ENCODE data around the gene TBCA. TPM values are rescaled to one million over a fixed set of nuclear protein-coding genes. Genes with fewer than 3 reads are reported as not detected.

TBCA gene
- total and polyA plus RNA-seq, 2 experiments from 2014 or later = 117 to 814 TPM

- H3K36me3 ChIP-seq (ENCODE audit: insufficient read depth) = peaks cover 9% of the 10 kb centered on the region
- no peak overlapping the region for H3K4me3 ChIP-seq
- no peak overlapping the region for H3K4me2 ChIP-seq
- H4K20me1 ChIP-seq (replicated peaks; ENCODE audit: insufficient read depth) = peaks cover 25% of the 10 kb centered on the region; the same call in 1 of the 2 replicates
- peaks cover 2% of the 10 kb centered on the region for H3K27me3 Mint-ChIP-seq (ENCODE audit: insufficient read depth, low read depth, poor library complexity)
- no peaks in the 10 kb centered on the region for H3F3A ChIP-seq (replicated peaks; ENCODE audit: low read depth)
- TF ChIP-seq JUNB (IDR thresholded peaks at IDR 0.05; ENCODE audit: unreplicated experiment) = no peak
- TF ChIP-seq STAT1 (IDR thresholded peaks at IDR 0.05; ENCODE audit: unreplicated experiment) = no peak
- no peak for TF ChIP-seq POLR2AphosphoS5 (IDR thresholded peaks at IDR 0.05; ENCODE audit: low read depth)
- no peak for TF ChIP-seq NANOG (IDR thresholded peaks at IDR 0.05; ENCODE audit: borderline replicate concordance)
- no peak for TF ChIP-seq ZNF331 (CRISPR knock-in tag; IDR thresholded peaks at IDR 0.05; ENCODE audit: low read depth)
- no peak for TF ChIP-seq CREB1 (CRISPR knock-in tag; IDR thresholded peaks at IDR 0.05; ENCODE audit: low read depth)
- no peak for TF ChIP-seq ZNF462 (CRISPR knock-in tag; IDR thresholded peaks at IDR 0.05)
- no peak for TF ChIP-seq CTCF (conservative IDR thresholded peaks at IDR 0.05; ENCODE audit: low read depth in 2 of 2)
- no peak overlapping the region for H3K4me3 Mint-ChIP-seq
- DNase-seq (ENCODE audit: low spot score) = no peak
- H3K79me2 ChIP-seq (replicated peaks; ENCODE audit: insufficient read depth) = peaks cover 42% of the 10 kb centered on the region
- no peaks in the 10 kb centered on the region for H3K9me3 Mint-ChIP-seq
- H3K27ac Mint-ChIP-seq = no peak overlapping the region
- H3K27me3 ChIP-seq (ENCODE audit: insufficient read depth) = no peaks in the 10 kb centered on the region
- H3K36me3 Mint-ChIP-seq (ENCODE audit: low read depth) = peaks cover 19% of the 10 kb centered on the region
- H3K9me2 ChIP-seq (ENCODE audit: insufficient read depth) = no peaks in the 10 kb centered on the region
- no peak overlapping the region for H3K27ac ChIP-seq (ENCODE audit: low read depth)
- H2AFZ ChIP-seq = no peak overlapping the region
- no peak; the same call in 2 of the 3 replicates for ATAC-seq
- H3K4me1 ChIP-seq (ENCODE audit: insufficient read depth) = no peaks in the 10 kb centered on the region
- peaks cover 5% of the 10 kb centered on the region; the same call in 2 of the 3 replicates for H3K4me1 Mint-ChIP-seq
These were observed 66.0 kb downstream of the TBCA start for GRCh38 chr5:77709993-77710685.
